HG02571 (cell line): ENCODE data around the gene RECQL5.

ENCODE experiments used
- ATAC-seq: cut with Tn5 transposase; IDR thresholded peaks from one replicate; pipeline ENCODE4 v1.9.1; 2021; ENCODE audit warnings: mild to moderate bottlenecking, moderate library complexity; ENCODE audit not compliant: unreplicated experiment

Gene RECQL5

GRCh38 chr17:75619506-75620431, 47.2 kb downstream of the RECQL5 start:
- ATAC-seq = no peak

GRCh38 chr17:75617675-75618074, 49.3 kb downstream of the RECQL5 start:
- no peak for ATAC-seq

GRCh38 chr17:75617218-75617617, 49.7 kb downstream of the RECQL5 start:
- no peak for ATAC-seq

GRCh38 chr17:75616521-75617122, 50.3 kb downstream of the RECQL5 start:
- ATAC-seq = no peak

- no peak for ATAC-seq
These were observed 51.7 kb downstream of the RECQL5 start for GRCh38 chr17:75615301-75615700.

- ATAC-seq = no peak
These were observed 52.2 kb downstream of the RECQL5 start for GRCh38 chr17:75614556-75615270.

- no peak for ATAC-seq
These were observed 52.9 kb downstream of the RECQL5 start for GRCh38 chr17:75614006-75614405.

GRCh38 chr17:75612906-75613626, 53.9 kb downstream of the RECQL5 start:
- no peak for ATAC-seq

GRCh38 chr17:75611851-75612429, 55.0 kb downstream of the RECQL5 start:
- no peak for ATAC-seq

GRCh38 chr17:75610103-75610984, 56.6 kb downstream of the RECQL5 start:
- ATAC-seq = no peak

GRCh38 chr17:75607086-75607485, 59.9 kb downstream of the RECQL5 start:
- ATAC-seq = no peak

- no peak for ATAC-seq
These were observed 61.2 kb downstream of the RECQL5 start for GRCh38 chr17:75605790-75606189.

GRCh38 chr17:75604034-75604695, 62.8 kb downstream of the RECQL5 start:
- no peak for ATAC-seq

- no peak for ATAC-seq
These were observed 63.8 kb downstream of the RECQL5 start for GRCh38 chr17:75603123-75603522.

- ATAC-seq = no peak
These were observed 64.3 kb downstream of the RECQL5 start for GRCh38 chr17:75602644-75603043.

GRCh38 chr17:75601057-75601987, 65.6 kb downstream of the RECQL5 start:
- no peak for ATAC-seq

GRCh38 chr17:75596320-75597087, 70.5 kb downstream of the RECQL5 start:
- no peak for ATAC-seq
